A204.1 (cell line): Measurements from ENCODE around the gene HOXC11.

Source experiments
- FAIRE-seq: peaks from 2 replicates; lab custom pipeline; 2012; peaks lifted over from hg19 to GRCh38; lab: Jason Lieb, UNC

HOXC11 gene

DNA sequence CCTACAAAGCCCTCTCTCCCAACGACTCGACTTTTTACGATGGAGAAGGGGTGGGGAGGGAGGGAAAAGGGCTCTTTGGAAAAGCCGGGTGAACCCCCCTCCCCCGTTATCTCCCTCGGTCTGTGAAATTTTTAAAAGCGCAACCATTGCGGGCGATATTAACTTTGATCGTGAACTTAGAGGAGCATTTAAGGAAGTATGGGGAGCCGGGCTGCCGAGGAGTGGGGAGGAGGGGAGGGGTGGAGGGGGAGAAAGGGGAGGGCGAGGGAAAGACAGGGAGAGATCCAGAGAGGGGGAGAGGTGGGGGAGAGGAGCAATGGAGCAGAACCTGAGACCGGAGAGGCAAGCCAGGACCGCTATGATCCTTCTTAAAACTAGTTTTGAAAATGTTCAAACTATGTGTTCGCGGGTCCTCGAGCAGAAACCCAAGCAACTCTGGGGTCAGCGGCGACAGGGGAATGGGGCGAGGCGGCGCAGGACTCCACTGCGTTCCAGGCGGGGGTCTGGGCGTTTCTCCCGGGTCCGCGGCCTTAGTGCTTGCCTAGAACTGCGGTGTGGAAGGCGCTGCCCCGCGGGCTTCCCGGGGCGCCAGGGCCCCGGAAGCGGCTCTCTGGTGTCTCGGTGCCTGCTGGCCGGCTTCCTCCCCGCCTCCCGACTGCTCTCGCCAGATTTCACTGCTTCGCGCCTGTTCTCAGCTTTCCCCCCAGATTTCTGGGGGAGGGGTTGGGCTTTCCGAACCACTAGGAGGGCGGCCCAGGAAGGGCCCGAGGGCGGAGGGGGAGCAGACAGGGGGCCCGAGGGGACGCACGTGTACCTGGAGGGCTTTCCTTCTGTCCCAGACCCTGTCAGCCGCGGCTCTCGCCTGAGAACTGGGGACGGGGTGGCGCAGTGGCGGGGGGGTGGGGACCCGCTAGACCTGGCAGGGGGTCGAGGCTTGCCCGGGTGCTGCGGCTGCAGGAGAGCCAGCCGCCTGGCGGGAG, 1.4 kb downstream of the HOXC11 start, which contains the start of gene HOTAIR:
Gene HOTAIR, minus strand, starts transcription at position 871 of the 980 bp plus-strand sequence.
- FAIRE-seq: no peak

GRCh38 chr12:53975064-53975471, 2.1 kb downstream of the HOXC11 start:
- FAIRE-seq: no peak

- no peak for FAIRE-seq
Measured at GRCh38 chr12:53975479-53976152, 2.7 kb downstream of the HOXC11 start.

DNA sequence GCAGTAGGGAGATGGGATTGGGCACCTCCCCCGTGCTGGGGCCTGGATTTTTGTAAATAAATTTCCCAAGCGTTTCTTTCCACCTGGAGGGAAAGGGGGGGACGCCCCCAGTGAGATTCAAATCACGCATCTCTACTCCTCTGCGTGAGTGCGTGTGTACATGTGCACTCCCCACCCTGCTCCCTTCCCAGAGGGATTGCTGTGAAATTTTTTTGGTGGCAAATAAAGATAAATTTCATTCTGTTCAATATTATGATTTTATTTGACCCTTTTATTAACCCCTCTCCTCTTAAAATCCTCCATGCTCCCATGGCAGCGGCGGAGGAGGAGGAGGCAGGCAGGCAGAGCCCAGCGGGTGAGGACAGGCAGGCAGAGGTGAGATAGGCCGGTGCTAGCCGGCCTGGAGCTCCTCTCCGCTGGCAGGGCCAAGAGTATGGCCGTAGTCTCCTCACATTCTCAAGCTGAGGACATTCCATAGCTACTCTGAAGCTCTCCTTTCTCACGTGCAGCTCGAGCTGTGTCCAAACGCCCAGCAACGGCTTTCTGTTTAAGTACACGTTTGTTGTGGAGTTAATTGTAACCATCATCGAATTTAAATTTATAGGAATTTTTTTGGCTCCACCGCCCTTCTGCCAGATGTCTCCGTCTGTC, 3.4 kb downstream of the HOXC11 start:
- FAIRE-seq: no peak

DNA sequence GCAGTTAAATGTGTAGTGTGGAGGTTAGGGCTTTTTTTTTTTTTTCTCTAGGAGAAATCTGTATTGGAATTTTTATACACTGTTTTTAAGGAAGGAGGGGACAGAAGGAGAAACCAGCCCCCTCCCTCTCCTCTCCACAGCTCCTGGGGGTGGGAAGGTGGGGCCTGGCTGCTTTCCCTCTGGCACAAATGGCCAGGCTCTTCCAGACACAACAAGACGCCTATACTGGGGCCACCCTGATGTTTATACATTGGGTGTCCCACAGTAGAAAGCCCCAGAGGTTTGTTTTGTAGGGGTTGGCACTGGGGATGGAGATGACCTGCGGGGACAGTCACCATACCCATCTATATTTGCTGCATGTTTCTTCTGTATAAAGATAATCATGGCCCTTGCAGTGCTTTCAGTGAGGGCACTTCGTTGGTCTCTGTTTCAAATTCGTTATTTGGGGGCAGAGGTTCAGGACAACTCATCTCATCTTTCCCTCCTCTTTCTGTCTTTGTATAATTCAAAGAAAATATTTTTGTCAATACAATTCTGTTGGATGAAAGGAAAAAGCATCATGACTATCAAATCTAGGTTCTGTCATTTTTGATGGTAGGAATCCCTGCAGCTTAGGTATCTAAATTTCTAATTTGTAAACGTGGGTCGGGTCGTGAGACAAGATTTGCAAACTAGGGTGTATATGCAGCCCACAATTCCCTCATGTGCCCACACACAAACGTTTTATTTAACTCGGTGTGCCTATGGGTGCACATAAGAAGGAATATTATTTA, 4.1 kb downstream of the HOXC11 start:
- no peak for FAIRE-seq

- no peak for FAIRE-seq
Measured at GRCh38 chr12:53977596-53978445, 4.9 kb downstream of the HOXC11 start.

DNA sequence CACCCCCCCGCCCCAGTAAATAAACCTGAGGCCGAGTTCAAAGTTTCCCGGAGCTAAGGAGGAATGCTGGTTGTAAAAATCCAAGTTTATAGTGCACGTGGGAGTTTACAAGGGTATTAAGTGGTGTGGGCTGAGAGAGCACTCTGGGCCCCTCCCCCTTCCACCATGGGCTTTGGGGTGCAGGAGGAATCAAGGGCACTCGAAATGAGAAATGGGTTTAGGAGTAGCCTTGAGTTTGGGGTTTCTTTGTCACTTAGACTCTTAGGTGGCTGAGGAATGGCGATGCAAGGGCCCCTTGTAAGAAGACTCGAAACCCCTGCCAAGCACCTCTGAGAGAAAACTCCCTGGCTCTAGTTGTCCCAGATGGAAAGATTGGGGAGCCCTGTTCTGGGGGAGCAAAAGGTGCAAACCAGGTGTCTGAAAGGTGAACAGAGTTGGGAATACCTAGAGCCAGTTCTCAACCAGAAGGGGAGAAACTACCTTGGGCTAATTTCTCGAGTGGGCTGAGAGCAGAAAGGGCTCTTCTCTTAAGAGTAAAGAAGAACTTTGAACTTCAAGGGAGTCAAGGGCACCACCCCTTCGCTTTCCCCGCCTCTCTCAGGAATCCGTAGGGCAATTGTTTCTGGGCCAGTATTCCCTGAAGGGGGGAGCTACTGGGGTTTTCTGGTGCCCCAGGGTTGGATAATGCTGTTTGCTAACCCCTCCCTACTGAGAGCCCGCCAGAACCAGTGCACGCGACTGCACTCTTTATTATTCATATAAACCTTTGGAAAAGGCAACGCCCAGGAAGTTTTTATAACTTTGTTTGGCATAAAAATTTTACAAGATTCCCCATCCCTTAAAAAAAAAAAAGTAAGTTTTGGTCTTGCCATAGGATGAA, 5.8 kb downstream of the HOXC11 start:
- FAIRE-seq: no peak

DNA sequence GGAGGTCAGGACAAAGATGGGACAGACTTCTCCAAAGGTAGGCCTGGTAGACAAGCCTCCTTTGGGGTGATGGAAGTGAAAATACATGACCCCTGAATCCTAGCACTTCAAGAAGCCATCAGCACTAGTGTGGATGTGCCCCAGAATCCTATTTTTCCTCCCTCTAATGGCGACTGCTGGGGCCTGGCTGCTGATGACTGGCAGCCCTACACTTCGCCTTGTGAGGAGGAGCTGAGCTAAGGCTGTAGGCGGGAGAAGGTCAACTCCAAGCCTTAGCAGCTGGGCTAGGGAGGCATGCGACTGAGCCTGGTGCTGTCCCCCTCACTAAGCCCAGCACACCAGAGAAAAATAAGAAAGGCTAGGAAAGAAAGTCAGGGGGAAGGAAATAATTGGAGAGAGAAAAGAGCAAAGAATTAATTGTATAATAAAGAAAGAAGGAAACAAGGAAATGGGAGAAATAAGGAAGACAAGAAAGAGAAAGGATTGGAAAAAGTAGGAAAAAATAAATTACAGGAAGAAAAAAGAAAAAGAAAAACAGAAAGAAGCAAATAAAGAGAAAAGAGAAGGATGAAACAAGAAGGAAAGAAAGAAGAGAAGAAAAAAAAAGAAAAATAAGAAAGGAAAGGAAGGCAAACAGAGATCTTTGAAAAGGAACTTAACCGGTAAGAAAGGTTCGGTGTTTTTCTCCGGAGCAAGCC, 7.3 kb downstream of the HOXC11 start:
- no peak for FAIRE-seq

GRCh38 chr12:53980802-53981496, 8.0 kb downstream of the HOXC11 start:
- no peak for FAIRE-seq

DNA sequence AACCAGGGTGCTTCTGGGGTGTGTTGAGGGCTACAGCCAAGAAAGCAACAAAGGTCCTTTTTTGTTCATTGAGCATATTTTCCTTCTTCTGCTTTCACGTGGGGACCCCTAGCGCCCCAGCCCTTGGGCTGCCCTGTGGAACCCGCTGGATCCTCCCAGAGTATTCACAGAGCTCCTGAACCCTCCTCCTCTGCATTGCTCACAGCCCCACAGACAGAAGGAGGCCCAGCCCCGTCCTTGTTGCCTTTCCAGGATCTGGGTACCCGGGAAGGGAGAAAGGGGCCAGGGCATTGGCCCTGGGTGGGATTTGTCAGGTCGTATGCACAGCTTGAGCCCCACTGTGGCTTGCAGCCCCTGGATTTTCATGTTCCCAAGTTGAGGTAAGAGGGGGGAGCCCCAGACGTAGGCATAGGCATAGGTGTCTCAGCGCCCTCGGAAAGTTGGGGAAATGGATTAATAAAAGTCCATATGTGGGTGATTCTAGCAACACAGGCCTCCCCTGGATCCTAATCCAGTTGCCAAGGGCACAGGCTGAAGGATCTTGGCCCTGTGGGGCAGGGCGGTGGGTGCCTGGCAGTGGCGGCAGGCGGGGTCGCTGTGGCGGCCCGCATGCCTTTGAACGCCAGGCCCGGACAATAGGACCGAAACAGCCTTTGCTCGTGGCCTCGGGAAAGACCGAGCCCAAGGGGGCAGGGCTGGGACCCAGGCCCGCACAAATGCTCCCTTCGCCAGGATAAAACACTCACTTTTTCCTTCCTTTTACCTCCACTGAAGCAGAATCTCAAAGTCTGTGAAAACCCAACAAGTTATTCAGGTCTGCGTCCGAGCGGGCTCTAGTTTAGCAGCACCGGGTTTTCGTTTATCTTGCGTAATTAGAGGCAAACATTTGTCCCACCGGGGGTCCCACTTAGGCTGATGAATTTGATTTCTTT, 9.0 kb downstream of the HOXC11 start:
- no peak for FAIRE-seq

- no peak for FAIRE-seq
Measured at GRCh38 chr12:53982648-53983567, 10.0 kb downstream of the HOXC11 start.

DNA sequence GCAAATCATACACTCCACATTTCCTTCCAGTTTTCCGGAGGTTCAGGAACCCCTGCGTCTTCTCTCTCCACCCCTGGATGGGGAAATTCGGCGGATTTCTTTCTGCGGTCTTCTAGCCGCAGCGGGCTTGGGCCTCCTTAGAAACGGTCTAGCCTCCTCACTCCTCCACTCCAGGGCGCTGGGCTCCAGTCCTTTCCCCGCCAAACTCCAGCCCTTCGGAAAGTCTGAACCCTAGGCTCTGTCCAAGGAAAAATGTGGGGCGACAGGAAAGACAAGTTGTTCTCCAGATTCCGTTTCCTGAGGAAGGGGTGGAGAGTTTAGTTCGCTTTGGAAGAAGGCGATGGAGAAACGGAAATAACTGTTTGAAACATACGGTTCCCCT, 10.6 kb downstream of the HOXC11 start:
- no peak for FAIRE-seq

- FAIRE-seq: no peak
Measured at GRCh38 chr12:53983950-53984572, 11.1 kb downstream of the HOXC11 start.

DNA sequence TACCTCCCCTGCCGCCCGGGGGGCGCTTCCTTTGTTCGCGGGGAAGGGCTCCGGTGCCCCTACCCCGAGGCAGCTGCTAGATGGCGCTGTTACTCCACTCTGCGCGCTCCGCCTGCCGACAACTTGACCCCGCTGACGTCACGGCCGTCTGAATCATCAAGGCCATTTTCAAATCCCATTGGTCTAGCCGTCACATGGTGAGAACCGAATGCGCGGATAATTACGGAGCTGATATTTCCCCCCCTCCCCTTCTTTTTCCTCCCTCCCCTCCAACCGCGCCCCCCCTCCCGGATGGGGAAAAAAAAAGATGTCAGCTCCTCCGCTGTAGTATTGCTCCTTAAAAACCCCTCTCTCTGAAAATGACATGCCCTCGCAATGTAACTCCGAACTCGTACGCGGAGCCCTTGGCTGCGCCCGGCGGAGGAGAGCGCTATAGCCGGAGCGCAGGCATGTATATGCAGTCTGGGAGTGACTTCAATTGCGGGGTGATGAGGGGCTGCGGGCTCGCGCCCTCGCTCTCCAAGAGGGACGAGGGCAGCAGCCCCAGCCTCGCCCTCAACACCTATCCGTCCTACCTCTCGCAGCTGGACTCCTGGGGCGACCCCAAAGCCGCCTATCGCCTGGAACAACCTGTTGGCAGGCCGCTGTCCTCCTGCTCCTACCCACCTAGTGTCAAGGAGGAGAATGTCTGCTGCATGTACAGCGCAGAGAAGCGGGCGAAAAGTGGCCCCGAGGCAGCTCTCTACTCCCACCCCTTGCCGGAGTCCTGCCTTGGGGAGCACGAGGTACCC, 12.2 kb downstream of the HOXC11 start, which contains the start of gene HOXC10:
Gene HOXC10, plus strand, starts transcription at position 246 of the 791 bp plus-strand sequence. Its CDS starts 114 bp downstream, at position 360.
- FAIRE-seq: peak; percentile 87

DNA sequence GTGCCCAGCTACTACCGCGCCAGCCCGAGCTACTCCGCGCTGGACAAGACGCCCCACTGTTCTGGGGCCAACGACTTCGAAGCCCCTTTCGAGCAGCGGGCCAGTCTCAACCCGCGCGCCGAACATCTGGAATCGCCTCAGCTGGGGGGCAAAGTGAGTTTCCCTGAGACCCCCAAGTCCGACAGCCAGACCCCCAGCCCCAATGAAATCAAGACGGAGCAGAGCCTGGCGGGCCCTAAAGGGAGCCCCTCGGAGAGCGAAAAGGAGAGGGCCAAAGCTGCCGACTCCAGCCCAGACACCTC, 12.7 kb downstream of the HOXC11 start:
- FAIRE-seq: no peak
